ENCODE data around the gene SECTM1.

The SECTM1 gene

GRCh38 chr17:82297714-82298537 is 35.6 kb downstream of the SECTM1 start:
- peak; percentile 93 to 94 for DNase-seq

GRCh38 chr17:82297280-82297713 is 36.3 kb downstream of the SECTM1 start:
- peak; percentile 91 to 95 for DNase-seq

- DNase-seq, result no peak
Observed at GRCh38 chr17:82296511-82297279, 36.9 kb downstream of the SECTM1 start.

- no peak for DNase-seq
Observed at GRCh38 chr17:82295472-82295814, 38.1 kb downstream of the SECTM1 start.

- no peak for DNase-seq
Observed at GRCh38 chr17:82294064-82294773, 39.3 kb downstream of the SECTM1 start.

- DNase-seq, result peak; percentile 93 to 94
Observed at GRCh38 chr17:82292251-82293154, 41.1 kb downstream of the SECTM1 start.

GRCh38 chr17:82291582-82292250 is 41.9 kb downstream of the SECTM1 start:
- DNase-seq, result no peak

GRCh38 chr17:82287868-82288801 is 45.4 kb downstream of the SECTM1 start:
- DNase-seq, result no peak

GRCh38 chr17:82287013-82287867 is 46.3 kb downstream of the SECTM1 start:
- DNase-seq, result no peak

- no peak for DNase-seq
Observed at GRCh38 chr17:82285141-82285540, 48.4 kb downstream of the SECTM1 start.

- DNase-seq, result peak; percentile 79 to 83
Observed at GRCh38 chr17:82283208-82283749, 50.3 kb downstream of the SECTM1 start.

GRCh38 chr17:82282239-82283207 is 51.0 kb downstream of the SECTM1 start:
- DNase-seq, result no peak

GRCh38 chr17:82281502-82282238 is 51.9 kb downstream of the SECTM1 start:
- DNase-seq, result peak; percentile 74 to 77

- no peak for DNase-seq
Observed at GRCh38 chr17:82281076-82281475, 52.5 kb downstream of the SECTM1 start.

GRCh38 chr17:82280537-82280936 is 53.0 kb downstream of the SECTM1 start:
- DNase-seq, result no peak

- DNase-seq, result no peak
Observed at GRCh38 chr17:82278786-82279391, 54.7 kb downstream of the SECTM1 start.

- no peak for DNase-seq
Observed at GRCh38 chr17:82278308-82278707, 55.3 kb downstream of the SECTM1 start.

Measured in activated T-cell treated with anti-CD3 and anti-CD28 coated beads, Interleukin-2, amount 50 U/mL, for 48 hours (primary cell).